Stimulated activated CD8-positive, alpha-beta memory T cell treated with anti-CD3 and anti-CD28 coated beads, Interleukin-7, amount 100 ng/mL, for 48 hours (primary cell): ENCODE measurements around the gene KCNMA1.

Experiments used
- DNase-seq, 2 donors: peaks; one replicate each; pipeline ENCODE4 v3.0.0-alpha.2; 2020; ENCODE audit warnings: low read depth in 1 of 2; ENCODE audit errors: extremely low read depth in 1 of 2

KCNMA1 gene

GRCh38 chr10:77383861-77384553 lies 253.6 kb downstream of the KCNMA1 start:
- DNase-seq = no peak

- DNase-seq = no peak
These were observed 255.9 kb downstream of the KCNMA1 start for GRCh38 chr10:77381750-77382149.

- DNase-seq = no peak
These were observed 256.9 kb downstream of the KCNMA1 start for GRCh38 chr10:77380723-77381122.

- DNase-seq = no peak
These were observed 257.4 kb downstream of the KCNMA1 start for GRCh38 chr10:77380191-77380590.

- no peak for DNase-seq
These were observed 258.9 kb downstream of the KCNMA1 start for GRCh38 chr10:77378366-77379349.

GRCh38 chr10:77377678-77378352 lies 259.8 kb downstream of the KCNMA1 start:
- DNase-seq = no peak

- DNase-seq = no peak
These were observed 260.6 kb downstream of the KCNMA1 start for GRCh38 chr10:77377034-77377433.

- DNase-seq = no peak
These were observed 263.4 kb downstream of the KCNMA1 start for GRCh38 chr10:77374189-77374656.

GRCh38 chr10:77371848-77372799 lies 265.5 kb downstream of the KCNMA1 start:
- no peak for DNase-seq

- DNase-seq = no peak
These were observed 266.2 kb downstream of the KCNMA1 start for GRCh38 chr10:77371421-77371820.

GRCh38 chr10:77368006-77368405 lies 269.6 kb downstream of the KCNMA1 start:
- DNase-seq = no peak

- no peak for DNase-seq
These were observed 274.4 kb downstream of the KCNMA1 start for GRCh38 chr10:77363210-77363609.

GRCh38 chr10:77361831-77362230 lies 275.8 kb downstream of the KCNMA1 start:
- DNase-seq = no peak

- DNase-seq = no peak
These were observed 276.2 kb downstream of the KCNMA1 start for GRCh38 chr10:77361426-77361825.

GRCh38 chr10:77360835-77361234 lies 276.8 kb downstream of the KCNMA1 start:
- DNase-seq = no peak

GRCh38 chr10:77359950-77360520 lies 277.6 kb downstream of the KCNMA1 start:
- no peak for DNase-seq

GRCh38 chr10:77359287-77359691 lies 278.3 kb downstream of the KCNMA1 start:
- no peak for DNase-seq

- no peak for DNase-seq
These were observed 279.0 kb downstream of the KCNMA1 start for GRCh38 chr10:77358656-77359055.

- DNase-seq = no peak
These were observed 279.8 kb downstream of the KCNMA1 start for GRCh38 chr10:77357611-77358310.
